Ascending aorta (tissue), 2 donors: ENCODE measurements around the gene WDFY2. TPM values are rescaled to one million over a fixed set of nuclear protein-coding genes. Genes with fewer than 3 reads are reported as not detected.

Experiments
- DNase-seq, 2 donors: peaks; one replicate each; pipeline ENCODE4 v3.0.0-alpha.2; 2019; ENCODE audit warnings: low spot score in 2 of 2
- H3K27ac ChIP-seq, 2 donors: fragments of 200-600 bp; sonication (generic); one replicate each; pipeline ENCODE4 v1.5.1; 2016 to 2017; ENCODE audit warnings: mild to moderate bottlenecking in 1 of 2
- H3K27me3 ChIP-seq: fragments of 200-600 bp; sonication (generic); one replicate; pipeline ENCODE4 v1.5.1; 2017
- H3K36me3 ChIP-seq, 2 donors: fragments of 200-600 bp; sonication (generic); one replicate each; pipeline ENCODE4 v1.5.1; 2016
- H3K4me1 ChIP-seq, 2 donors: fragments of 200-600 bp; sonication (generic); one replicate each; pipeline ENCODE4 v1.5.1; 2016 to 2017; ENCODE audit warnings: mild to moderate bottlenecking in 1 of 2
- H3K4me3 ChIP-seq, 2 donors: fragments of 200-600 bp; sonication (generic); one replicate each; pipeline ENCODE4 v1.5.1; 2016 to 2017; ENCODE audit warnings: mild to moderate bottlenecking in 1 of 2
- H3K9me3 ChIP-seq, 2 donors: fragments of 200-600 bp; sonication (generic); one replicate each; pipeline ENCODE4 v1.5.1; 2016
- intact Hi-C: fragments of 100-400 bp; cut with DNase I; formaldehyde crosslinking; loops from one replicate; pipeline ENCODE4 v1.15.1; 2023
- total RNA-seq: library from RNA; depleted of rRNA; stranded (reverse); fragments of >200 nt; gene quantifications from one replicate; pipeline ENCODE4 v1.1.0, GENCODE V29; 2016
- TF ChIP-seq, protein P1 (sequence below), 3 experiments: fragments of 200-600 bp in 2 of 3; fragments of 450-650 bp in 1 of 3; sonication (generic) in 2 of 3; IDR thresholded peaks; one replicate each; pipeline ENCODE4 v1.5.1; 2016 to 2019; ENCODE audit warnings: antibody characterized with exemption in 3 of 3, mild to moderate bottlenecking in 1 of 3, moderate library complexity in 1 of 3

The WDFY2 gene
- total RNA-seq, 1 donor from 2014 or later, result 6.1 TPM

DNA sequence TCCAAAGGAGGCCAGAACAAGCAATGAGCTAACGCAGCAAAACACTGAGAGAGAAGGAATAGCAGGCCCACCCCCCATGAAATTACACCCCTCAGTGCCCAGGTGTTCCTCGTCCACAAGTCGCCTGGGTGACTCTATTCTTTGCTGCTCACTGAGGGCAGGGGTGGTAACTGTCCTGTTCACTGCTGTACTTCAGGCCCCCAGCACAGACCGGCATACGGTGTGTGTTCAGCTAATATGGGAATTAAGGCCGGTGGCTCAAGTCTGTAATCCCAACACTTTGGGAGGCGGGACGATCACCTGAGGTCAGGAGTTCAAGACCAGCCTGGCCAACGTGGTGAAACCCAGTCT, 187.8 kb downstream of the WDFY2 start:
- TF ChIP-seq, protein P1, sequence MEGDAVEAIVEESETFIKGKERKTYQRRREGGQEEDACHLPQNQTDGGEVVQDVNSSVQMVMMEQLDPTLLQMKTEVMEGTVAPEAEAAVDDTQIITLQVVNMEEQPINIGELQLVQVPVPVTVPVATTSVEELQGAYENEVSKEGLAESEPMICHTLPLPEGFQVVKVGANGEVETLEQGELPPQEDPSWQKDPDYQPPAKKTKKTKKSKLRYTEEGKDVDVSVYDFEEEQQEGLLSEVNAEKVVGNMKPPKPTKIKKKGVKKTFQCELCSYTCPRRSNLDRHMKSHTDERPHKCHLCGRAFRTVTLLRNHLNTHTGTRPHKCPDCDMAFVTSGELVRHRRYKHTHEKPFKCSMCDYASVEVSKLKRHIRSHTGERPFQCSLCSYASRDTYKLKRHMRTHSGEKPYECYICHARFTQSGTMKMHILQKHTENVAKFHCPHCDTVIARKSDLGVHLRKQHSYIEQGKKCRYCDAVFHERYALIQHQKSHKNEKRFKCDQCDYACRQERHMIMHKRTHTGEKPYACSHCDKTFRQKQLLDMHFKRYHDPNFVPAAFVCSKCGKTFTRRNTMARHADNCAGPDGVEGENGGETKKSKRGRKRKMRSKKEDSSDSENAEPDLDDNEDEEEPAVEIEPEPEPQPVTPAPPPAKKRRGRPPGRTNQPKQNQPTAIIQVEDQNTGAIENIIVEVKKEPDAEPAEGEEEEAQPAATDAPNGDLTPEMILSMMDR (IDR thresholded peaks at IDR 0.05), result no peak
- no peak for DNase-seq
- Histone ChIP-seq H3K27me3 (no peaks in the 10 kb centered on the region), H3K4me3 (no peak overlapping the region), H3K9me3 (no peaks in the 10 kb centered on the region), H3K27ac (no peak overlapping the region), H3K36me3 (peaks cover 0 to 2% of the 10 kb centered on the region in 2 donors), H3K4me1 (peaks cover 0 to 14% of the 10 kb centered on the region in 2 donors)
- intact Hi-C loops, result no loop called here

DNA sequence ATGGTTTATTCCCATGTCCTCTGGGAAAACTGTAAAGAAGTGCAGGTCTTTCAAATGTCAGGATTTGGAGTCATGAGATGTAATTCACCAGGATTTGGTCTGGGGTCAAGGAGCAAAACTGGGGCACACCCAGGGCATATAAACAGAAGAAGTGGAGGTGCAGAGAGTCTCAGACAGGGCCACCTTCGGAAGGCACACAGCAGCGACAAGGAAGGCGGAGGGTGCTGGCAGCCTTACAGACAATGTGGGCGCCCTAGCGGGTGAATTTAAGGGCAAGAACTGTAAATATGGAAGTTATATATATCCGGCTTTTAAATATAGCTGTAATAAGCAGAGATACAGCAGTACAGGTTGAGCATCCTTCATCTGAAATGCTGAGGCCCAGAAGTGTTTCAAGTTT, 188.5 kb downstream of the WDFY2 start:
- no peak overlapping the region for H3K27ac ChIP-seq
- no peaks in the 10 kb centered on the region for H3K27me3 ChIP-seq
- intact Hi-C loops, result no loop called here
- DNase-seq, result no peak
- no peaks in the 10 kb centered on the region for H3K36me3 ChIP-seq
- H3K4me1 ChIP-seq, result peaks cover 0 to 14% of the 10 kb centered on the region in 2 donors
- no peak overlapping the region for H3K4me3 ChIP-seq
- H3K9me3 ChIP-seq, result no peaks in the 10 kb centered on the region
- TF ChIP-seq, protein P1 (IDR thresholded peaks at IDR 0.05), result no peak

DNA sequence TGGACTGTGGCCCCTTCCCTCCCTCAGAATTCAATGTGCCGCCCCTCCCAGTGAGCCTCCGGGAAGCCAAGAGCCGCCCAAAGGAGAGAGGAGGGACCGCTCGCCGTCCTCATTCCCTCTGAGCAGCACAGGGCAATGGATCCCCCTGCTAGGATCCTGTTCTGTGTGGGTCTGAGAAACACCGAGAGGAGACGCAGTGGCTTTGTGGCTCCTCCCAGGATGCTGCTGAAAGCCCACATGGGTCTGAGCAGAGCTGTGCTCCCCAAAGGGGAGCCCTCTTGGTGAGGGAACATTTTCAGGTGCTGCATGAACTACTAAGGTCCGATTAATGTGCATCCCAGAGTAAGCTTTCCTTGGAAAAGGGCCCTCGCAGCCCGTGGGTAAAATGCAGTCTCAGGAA, 189.3 kb downstream of the WDFY2 start:
- TF ChIP-seq, protein P1 (IDR thresholded peaks at IDR 0.05), result no peak
- intact Hi-C loops, result no loop called here
- Histone ChIP-seq H3K4me3 (no peak overlapping the region), H3K27me3 (no peaks in the 10 kb centered on the region), H3K36me3 (no peaks in the 10 kb centered on the region), H3K9me3 (no peaks in the 10 kb centered on the region), H3K4me1 (peaks cover 0 to 14% of the 10 kb centered on the region in 2 donors), H3K27ac (no peak overlapping the region)
- no peak for DNase-seq

DNA sequence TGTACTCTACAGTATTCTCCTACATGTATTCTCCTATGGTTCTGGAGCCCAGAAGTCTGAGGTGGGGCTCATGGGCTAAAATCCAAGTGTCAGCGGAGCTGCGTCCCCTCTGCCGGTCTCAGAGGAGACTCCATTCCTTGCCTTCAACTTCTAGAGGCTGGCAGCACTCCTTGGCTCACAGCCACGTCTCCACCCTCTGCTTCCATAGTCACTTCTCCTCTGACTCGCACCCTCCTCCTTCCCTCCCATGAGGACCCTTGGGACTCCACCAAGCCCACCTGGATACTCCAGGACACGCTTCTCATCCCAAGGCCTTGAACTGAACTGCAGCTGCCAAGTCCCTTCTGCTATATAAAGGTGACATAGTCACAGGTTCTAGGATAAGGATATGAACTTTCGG, 191.9 kb downstream of the WDFY2 start:
- TF ChIP-seq, protein P1 (IDR thresholded peaks at IDR 0.05), result no peak
- no peak overlapping the region for H3K27ac ChIP-seq

DNA sequence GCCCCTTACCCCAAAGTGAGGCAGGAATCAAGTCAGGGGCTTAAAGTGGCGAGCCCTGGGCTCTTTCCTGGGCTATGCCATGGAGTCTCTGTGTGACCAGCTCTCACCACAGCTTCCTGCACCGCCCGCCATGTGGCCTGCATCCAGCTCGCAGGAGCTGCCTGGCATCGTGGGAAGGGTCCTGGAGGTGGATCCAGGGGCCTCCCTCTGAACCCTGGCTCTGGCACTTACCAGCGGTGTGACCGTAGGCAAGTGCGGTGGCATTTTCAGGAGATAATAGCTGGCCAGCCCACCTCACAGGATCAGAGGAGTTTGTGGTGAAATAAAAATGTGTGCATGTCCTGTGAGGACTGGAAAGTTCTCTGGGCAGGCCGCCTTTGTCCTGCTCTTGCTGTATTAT, 193.7 kb downstream of the WDFY2 start:
- DNase-seq, result no peak
- Histone ChIP-seq H3K9me3 (no peaks in the 10 kb centered on the region), H3K27ac (no peak overlapping the region), H3K4me1 (no peaks in the 10 kb centered on the region), H3K36me3 (no peaks in the 10 kb centered on the region), H3K4me3 (no peak overlapping the region), H3K27me3 (no peaks in the 10 kb centered on the region)
- TF ChIP-seq, protein P1 (IDR thresholded peaks at IDR 0.05), result no peak
- intact Hi-C loops, result no loop called here

More for the DNA sequence above, 191.9 kb downstream of the WDFY2 start:
- Histone ChIP-seq H3K27me3 (no peaks in the 10 kb centered on the region), H3K4me1 (no peaks in the 10 kb centered on the region), H3K9me3 (no peaks in the 10 kb centered on the region), H3K36me3 (no peaks in the 10 kb centered on the region), H3K4me3 (no peak overlapping the region)
- no peak for DNase-seq
- intact Hi-C loops, result no loop called here

DNA sequence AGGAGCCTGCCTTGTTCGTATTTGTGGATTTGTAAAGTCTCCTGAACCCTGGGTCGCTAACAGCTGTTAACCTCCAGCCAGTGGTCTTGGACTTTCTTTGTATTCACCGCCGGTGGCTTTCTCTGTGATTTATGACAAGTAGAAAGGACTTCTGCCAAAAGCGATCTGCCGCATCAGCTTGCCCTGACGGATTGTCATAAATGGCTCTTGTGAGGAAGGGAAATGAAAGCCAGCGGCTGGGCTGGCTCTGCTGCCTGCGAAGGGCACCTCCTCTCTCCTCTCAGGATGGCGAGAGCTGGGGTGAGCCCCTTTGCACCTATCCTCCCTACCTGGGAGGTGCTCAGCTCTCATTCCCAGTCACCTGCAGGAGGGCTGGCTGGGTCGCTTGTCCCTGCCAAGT, 194.1 kb downstream of the WDFY2 start:
- TF ChIP-seq, protein P1 (IDR thresholded peaks at IDR 0.05), result no peak
- Histone ChIP-seq H3K4me1 (no peaks in the 10 kb centered on the region), H3K36me3 (no peaks in the 10 kb centered on the region), H3K9me3 (no peaks in the 10 kb centered on the region), H3K4me3 (no peak overlapping the region), H3K27me3 (no peaks in the 10 kb centered on the region), H3K27ac (no peak overlapping the region)
- intact Hi-C loops, result no loop called here
- DNase-seq, result no peak
